C4-2B (cell line): ENCODE data around the gene HNRNPF.
"Not testable (repeated sequence)": the region's sequence is repeated elsewhere in the genome, so short reads cannot be mapped to it uniquely, and the experiment has no call there.

ENCODE experiments used
- H3K27ac ChIP-seq: fragments of 450-650 bp; 2 replicates; pipeline ENCODE4 v1.5.1; 2017
- CTCF ChIP-seq: fragments of 450-650 bp; conservative IDR thresholded peaks from 2 replicates; pipeline ENCODE4 v1.5.1; 2017; ENCODE audit warnings: mild to moderate bottlenecking
- ZFX ChIP-seq: fragments of 450-650 bp; IDR thresholded peaks from 2 replicates; pipeline ENCODE4 v1.6.1; 2017

Gene HNRNPF

GRCh38 chr10:43340101-43340500 is 68.9 kb downstream of the HNRNPF start:
- peak overlapping the region; percentile 13; the same call in 1 of the 2 replicates for H3K27ac ChIP-seq
- TF ChIP-seq CTCF: no peak
- TF ChIP-seq ZFX: no peak

- no peak overlapping the region for H3K27ac ChIP-seq
- TF ChIP-seq ZFX (no peak), CTCF (no peak)
These were observed 69.8 kb downstream of the HNRNPF start for GRCh38 chr10:43339136-43339535.

GRCh38 chr10:43338117-43338516 is 70.9 kb downstream of the HNRNPF start:
- no peak for TF ChIP-seq CTCF
- TF ChIP-seq ZFX: no peak
- no peak overlapping the region for H3K27ac ChIP-seq

- not testable (repeated sequence) for H3K27ac ChIP-seq
These were observed 71.5 kb downstream of the HNRNPF start for GRCh38 chr10:43337536-43337935.

GRCh38 chr10:43336641-43337318 is 72.2 kb downstream of the HNRNPF start:
- TF ChIP-seq ZFX (no peak), CTCF (no peak)
- H3K27ac ChIP-seq: no peak overlapping the region

- TF ChIP-seq ZFX: no peak
- no peak for TF ChIP-seq CTCF
- H3K27ac ChIP-seq: no peak overlapping the region
These were observed 72.9 kb downstream of the HNRNPF start for GRCh38 chr10:43336061-43336460.
